Epithelial cell of proximal tubule (primary cell): Measurements from ENCODE around the gene ERP27. TPM values are rescaled to one million over a fixed set of nuclear protein-coding genes. Genes with fewer than 3 reads are reported as not detected.

Experiments
- DNase-seq: peaks from one replicate; pipeline ENCODE4 v3.0.0-alpha.2; 2011; ENCODE audit warnings: low read depth
- H3K4me3 ChIP-seq: 2 replicates; pipeline ENCODE4 v1.5.1; 2011; ENCODE audit warnings: low read depth, mild to moderate bottlenecking, low read length
- total RNA-seq: library from RNA; depleted of rRNA; stranded (reverse); fragments of >200 nt; gene quantifications from 2 replicates; pipeline ENCODE4 v1.2.3, GENCODE V29; 2015
- TF ChIP-seq, protein P1 (sequence below): conservative IDR thresholded peaks from 2 replicates; pipeline ENCODE4 v1.5.1; 2012; ENCODE audit warnings: low read depth, mild to moderate bottlenecking, low read length

The ERP27 gene
- total RNA-seq, 1 donor from 2014 or later = 0.58 TPM

DNA sequence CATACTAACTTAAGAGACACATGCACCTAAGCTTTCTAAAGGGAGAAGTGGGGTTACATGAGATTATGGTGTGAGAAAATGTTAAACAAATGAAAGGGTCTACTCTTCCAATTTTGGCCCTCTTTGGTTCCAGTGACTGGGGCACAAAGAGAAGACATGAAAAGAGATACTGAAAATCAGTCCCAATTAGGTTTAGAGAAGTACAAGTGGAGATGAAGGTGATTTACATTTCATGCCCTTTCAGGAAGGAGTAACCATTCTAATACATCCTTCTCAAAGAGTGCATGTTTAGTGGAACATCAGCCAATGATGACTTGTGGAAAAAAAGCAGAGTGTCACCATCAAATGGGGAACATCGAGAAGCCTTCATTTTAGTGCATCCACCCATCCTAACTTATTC lies 67.1 kb downstream of the ERP27 start:
- DNase-seq = no peak
- H3K4me3 ChIP-seq = no peak overlapping the region
- TF ChIP-seq, protein P1, sequence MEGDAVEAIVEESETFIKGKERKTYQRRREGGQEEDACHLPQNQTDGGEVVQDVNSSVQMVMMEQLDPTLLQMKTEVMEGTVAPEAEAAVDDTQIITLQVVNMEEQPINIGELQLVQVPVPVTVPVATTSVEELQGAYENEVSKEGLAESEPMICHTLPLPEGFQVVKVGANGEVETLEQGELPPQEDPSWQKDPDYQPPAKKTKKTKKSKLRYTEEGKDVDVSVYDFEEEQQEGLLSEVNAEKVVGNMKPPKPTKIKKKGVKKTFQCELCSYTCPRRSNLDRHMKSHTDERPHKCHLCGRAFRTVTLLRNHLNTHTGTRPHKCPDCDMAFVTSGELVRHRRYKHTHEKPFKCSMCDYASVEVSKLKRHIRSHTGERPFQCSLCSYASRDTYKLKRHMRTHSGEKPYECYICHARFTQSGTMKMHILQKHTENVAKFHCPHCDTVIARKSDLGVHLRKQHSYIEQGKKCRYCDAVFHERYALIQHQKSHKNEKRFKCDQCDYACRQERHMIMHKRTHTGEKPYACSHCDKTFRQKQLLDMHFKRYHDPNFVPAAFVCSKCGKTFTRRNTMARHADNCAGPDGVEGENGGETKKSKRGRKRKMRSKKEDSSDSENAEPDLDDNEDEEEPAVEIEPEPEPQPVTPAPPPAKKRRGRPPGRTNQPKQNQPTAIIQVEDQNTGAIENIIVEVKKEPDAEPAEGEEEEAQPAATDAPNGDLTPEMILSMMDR = no peak

DNA sequence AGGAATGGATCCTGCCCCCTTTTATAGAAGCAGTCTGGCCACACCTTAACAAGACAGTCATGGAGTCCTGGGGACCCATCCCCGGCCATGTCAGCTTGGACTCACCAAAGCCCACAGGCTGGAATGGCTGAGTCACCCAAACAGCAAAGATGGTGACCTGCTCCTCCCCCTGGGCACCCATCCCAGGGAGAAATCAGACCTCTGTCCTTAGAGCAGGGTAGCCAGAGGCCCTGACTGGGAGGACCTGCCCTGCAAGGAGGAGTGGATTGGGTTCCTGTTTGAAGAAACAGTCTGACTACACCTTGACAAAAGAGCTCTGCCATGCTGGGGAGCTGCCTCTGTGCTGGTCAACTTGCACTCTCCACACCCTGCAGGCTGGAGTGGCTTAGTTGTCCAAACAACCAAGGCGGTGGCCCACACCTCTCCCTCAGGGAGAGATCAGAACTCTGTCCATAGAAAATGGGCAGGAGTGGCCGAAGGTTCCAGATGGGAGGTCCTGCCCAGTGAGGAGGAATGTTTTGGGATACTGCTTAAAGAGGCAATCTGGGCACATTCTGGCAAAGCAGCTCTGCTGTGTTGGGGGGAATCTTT lies 69.3 kb downstream of the ERP27 start:
- TF ChIP-seq, protein P1 = no peak
- no peak overlapping the region for H3K4me3 ChIP-seq
- DNase-seq = no peak

Other genes starting within 250 kb of the ERP27 start
- gene GUCY2C, start 241.9 kb downstream of the ERP27 start, total RNA-seq = not detected in 2 replicates
- gene WBP11, start 135.1 kb downstream of the ERP27 start, total RNA-seq = 20.4 and 27.6 TPM in 2 replicates
- gene C12orf60, start 134.9 kb downstream of the ERP27 start, total RNA-seq = 1.2 and 1.5 TPM in 2 replicates
- 0.07 TPM in 1 of 2 replicates, not detected in the other for gene SMCO3, start 124.4 kb downstream of the ERP27 start, total RNA-seq
- gene ART4, start 95.0 kb downstream of the ERP27 start, total RNA-seq = 0.14 TPM in 1 of 2 replicates, not detected in the other
- gene MGP, start 52.7 kb downstream of the ERP27 start, total RNA-seq = 0.72 and 9.3 TPM in 2 replicates
- gene ARHGDIB, start 23.1 kb upstream of the ERP27 start, total RNA-seq = 23.9 and 41.6 TPM in 2 replicates
- gene PDE6H, start 34.5 kb upstream of the ERP27 start, total RNA-seq = not detected in 2 replicates